ENCODE measurements around the gene TWF2. TPM values are rescaled to one million over a fixed set of nuclear protein-coding genes. Genes with fewer than 3 reads are reported as not detected.

Gene TWF2
- total RNA-seq, 1 donor from 2014 or later: 26.6 TPM

DNA sequence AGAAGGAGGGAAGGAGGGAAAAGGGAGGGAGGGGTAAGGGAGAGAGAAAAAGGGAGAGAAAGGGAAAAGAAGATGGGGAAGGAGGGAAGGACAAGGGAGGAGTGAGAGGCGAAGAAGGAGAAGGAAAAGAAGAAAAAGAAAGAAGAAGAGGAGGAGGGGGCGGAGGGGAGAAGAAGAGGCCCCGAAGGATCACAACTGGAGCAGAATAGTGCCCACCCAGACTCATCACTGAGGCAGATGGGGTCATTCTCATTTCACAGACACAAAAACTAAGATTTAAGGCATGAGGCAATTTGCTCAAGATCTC lies 43.7 kb downstream of the TWF2 start:
- Mint-ChIP-seq H3K27me3 (ENCODE audit: low read depth) (no peaks in the 10 kb centered on the region), H3K36me3 (peaks cover 4% of the 10 kb centered on the region), H3K4me3 (no peak overlapping the region), H3K4me1 (peaks cover 23% of the 10 kb centered on the region), H3K9me3 (no peaks in the 10 kb centered on the region), H3K27ac (peak overlapping the region; percentile 73)
- TF ChIP-seq, protein P1, sequence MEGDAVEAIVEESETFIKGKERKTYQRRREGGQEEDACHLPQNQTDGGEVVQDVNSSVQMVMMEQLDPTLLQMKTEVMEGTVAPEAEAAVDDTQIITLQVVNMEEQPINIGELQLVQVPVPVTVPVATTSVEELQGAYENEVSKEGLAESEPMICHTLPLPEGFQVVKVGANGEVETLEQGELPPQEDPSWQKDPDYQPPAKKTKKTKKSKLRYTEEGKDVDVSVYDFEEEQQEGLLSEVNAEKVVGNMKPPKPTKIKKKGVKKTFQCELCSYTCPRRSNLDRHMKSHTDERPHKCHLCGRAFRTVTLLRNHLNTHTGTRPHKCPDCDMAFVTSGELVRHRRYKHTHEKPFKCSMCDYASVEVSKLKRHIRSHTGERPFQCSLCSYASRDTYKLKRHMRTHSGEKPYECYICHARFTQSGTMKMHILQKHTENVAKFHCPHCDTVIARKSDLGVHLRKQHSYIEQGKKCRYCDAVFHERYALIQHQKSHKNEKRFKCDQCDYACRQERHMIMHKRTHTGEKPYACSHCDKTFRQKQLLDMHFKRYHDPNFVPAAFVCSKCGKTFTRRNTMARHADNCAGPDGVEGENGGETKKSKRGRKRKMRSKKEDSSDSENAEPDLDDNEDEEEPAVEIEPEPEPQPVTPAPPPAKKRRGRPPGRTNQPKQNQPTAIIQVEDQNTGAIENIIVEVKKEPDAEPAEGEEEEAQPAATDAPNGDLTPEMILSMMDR (IDR thresholded peaks at IDR 0.05; ENCODE audit: unreplicated experiment): no peak
- DNase-seq (ENCODE audit: low spot score in 2 of 2, unreplicated experiment in 2 of 2): no peak

DNA sequence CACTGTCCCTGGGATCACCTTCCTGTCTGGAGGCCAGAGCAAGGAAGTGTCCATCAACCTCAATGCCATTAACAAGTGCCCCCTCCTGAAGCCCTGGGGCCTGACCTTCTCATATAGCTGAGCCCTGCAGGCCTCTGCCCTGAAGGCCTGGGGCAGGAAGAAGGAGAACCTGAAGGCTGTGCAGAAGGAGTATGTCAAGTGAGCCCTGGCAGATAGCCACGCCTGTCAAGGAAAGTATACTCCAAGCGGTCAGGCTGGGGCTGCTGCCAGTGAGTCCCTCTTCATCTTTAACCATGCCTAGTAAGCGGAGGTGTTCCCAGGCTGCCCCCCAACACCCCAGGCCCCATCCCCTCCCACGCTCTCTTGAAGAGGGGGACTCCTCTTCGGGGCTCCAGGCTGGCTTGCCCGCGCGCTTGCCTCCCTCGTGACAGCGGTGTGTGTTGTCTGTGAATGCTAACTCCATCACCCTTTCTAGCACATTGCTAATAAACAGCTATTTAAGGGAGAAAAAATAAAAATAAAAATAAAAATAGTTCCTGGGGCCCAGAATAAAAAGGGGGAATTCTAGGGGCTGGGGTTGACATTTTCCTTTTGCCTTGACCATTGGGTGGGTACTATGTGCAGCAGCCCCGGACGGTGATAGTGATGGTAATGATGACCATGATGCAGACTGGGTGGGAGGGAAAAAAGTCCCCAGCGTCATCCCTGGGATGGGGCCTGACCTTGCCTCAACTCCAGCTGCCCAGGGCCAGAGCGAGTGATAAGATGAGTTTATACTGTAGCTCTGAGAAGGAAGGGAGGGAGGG lies 44.3 kb downstream of the TWF2 start:
- Mint-ChIP-seq H3K27me3 (ENCODE audit: low read depth) (no peaks in the 10 kb centered on the region), H3K27ac (peak overlapping the region; percentile 73), H3K9me3 (no peaks in the 10 kb centered on the region), H3K36me3 (peaks cover 2% of the 10 kb centered on the region), H3K4me1 (peaks cover 21% of the 10 kb centered on the region), H3K4me3 (no peak overlapping the region)
- TF ChIP-seq, protein P1 (IDR thresholded peaks at IDR 0.05; ENCODE audit: unreplicated experiment): no peak
- DNase-seq (ENCODE audit: low spot score in 2 of 2, unreplicated experiment in 2 of 2): no peak

DNA sequence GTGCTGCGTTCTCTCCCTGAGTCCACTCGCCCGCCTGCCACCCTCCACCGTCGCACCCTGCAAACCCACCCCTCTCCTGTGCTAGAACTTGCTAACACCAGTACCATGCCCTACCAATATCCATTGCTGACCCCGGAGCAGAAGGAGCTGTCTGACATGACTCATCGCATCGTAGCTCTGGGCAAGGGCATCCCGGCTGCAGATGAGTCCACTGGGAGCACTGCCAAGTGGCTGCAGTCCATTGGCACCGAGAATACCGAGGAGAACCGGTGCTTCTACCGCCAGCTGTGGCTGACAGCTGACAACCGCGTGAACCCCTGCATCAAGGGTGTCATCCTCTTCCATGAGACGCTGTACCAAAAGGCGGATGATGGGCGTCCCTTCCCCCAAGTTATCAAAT lies 45.9 kb downstream of the TWF2 start:
- no peaks in the 10 kb centered on the region for H3K9me3 Mint-ChIP-seq
- no peak for DNase-seq (ENCODE audit: low spot score in 2 of 2, unreplicated experiment in 2 of 2)
- peaks cover 12% of the 10 kb centered on the region for H3K4me1 Mint-ChIP-seq
- no peaks in the 10 kb centered on the region for H3K27me3 Mint-ChIP-seq (ENCODE audit: low read depth)
- no peaks in the 10 kb centered on the region for H3K36me3 Mint-ChIP-seq
- H3K4me3 Mint-ChIP-seq: no peak overlapping the region
- TF ChIP-seq, protein P1 (IDR thresholded peaks at IDR 0.05; ENCODE audit: unreplicated experiment): no peak
- no peak overlapping the region for H3K27ac Mint-ChIP-seq

DNA sequence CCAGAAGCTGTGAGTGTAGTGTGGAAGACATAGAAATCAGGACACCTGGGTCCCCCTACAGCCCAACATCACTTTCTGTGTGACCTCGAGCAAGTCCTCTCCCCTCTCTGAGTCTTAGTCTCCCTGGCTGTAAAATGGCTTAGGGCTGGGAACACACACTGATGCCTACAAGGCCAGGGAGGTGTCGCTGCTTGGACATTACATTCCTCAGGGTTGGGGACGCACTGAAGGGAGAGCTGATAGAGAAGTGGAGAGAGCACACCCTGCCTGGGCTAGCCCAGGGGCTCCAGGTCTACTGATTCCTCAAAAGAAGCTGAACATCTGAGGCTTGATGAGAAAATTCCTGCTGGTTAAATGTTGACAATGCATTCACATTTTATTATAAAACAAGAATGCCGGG lies 47.3 kb downstream of the TWF2 start:
- H3K9me3 Mint-ChIP-seq: no peaks in the 10 kb centered on the region
- H3K27me3 Mint-ChIP-seq (ENCODE audit: low read depth): no peaks in the 10 kb centered on the region
- H3K36me3 Mint-ChIP-seq: no peaks in the 10 kb centered on the region
- DNase-seq (ENCODE audit: low spot score in 2 of 2, unreplicated experiment in 2 of 2): no peak
- H3K4me3 Mint-ChIP-seq: no peak overlapping the region
- no peak overlapping the region for H3K27ac Mint-ChIP-seq
- H3K4me1 Mint-ChIP-seq: peaks cover 2% of the 10 kb centered on the region
- TF ChIP-seq, protein P1 (IDR thresholded peaks at IDR 0.05; ENCODE audit: unreplicated experiment): no peak

DNA sequence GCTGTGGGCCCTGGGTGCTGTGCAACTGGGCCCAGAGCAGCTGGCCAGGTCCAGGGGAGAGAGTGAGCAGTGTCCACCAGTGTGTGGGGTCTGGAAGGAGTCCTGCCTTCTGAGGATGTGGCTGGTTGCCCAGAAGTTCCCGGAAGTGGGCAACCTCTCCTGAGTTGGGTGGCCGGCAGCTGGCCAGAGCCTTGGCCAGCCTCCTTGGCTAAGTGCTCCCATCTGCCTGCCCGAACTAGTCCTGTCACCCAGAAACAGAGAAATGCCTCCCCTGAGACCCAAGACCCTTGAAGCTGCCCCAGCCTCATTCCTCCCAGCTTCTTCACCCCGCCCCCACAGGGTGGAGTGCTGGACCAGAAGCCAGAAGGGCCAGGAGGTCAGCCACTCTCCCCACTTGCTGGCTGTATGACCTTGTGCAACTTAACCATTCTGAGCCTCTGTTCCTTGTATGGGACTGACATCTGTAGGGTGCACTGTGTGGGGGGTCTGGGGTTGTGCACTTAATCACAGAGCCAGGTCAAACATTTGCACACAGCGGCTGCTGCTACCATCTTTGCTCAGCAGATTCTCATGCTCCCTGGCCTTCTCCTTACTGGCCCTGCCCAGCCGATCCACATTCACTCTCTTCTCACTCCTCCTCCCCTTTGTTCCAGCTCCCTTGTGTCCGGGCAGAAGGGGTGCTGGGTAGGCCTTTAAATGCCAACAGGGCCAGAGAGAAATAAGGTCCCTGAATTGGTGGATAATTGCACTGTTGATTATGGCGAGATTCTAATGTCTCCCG lies 48.5 kb downstream of the TWF2 start:
- Mint-ChIP-seq H3K4me3 (no peak overlapping the region), H3K9me3 (no peaks in the 10 kb centered on the region), H3K36me3 (no peaks in the 10 kb centered on the region), H3K27ac (no peak overlapping the region), H3K4me1 (peaks cover 2% of the 10 kb centered on the region), H3K27me3 (ENCODE audit: low read depth) (no peaks in the 10 kb centered on the region)
- DNase-seq (ENCODE audit: low spot score in 2 of 2, unreplicated experiment in 2 of 2): no peak
- TF ChIP-seq, protein P1 (IDR thresholded peaks at IDR 0.05; ENCODE audit: unreplicated experiment): no peak
